Uterus (tissue), 4 donors: Measurements from ENCODE around the gene PPFIBP2. TPM values are rescaled to one million over a fixed set of nuclear protein-coding genes. Genes with fewer than 3 reads are reported as not detected.

Experiments used
- DNase-seq, 2 donors: peaks; one replicate each; pipeline ENCODE4 v3.0.0-alpha.2; 2019 to 2020
- H3K27ac ChIP-seq, 2 donors: fragments of 200-600 bp; sonication (generic); 1 replicate in 1 of 2; 2 replicates in 1 of 2; pipeline ENCODE4 v1.5.1; 2016 to 2018
- H3K27me3 ChIP-seq, 2 donors: fragments of 200-600 bp; sonication (generic); one replicate each; pipeline ENCODE4 v1.5.1; 2018 to 2019; ENCODE audit warnings: control low read depth in 1 of 2
- H3K36me3 ChIP-seq, 2 donors: fragments of 200-600 bp; sonication (generic); one replicate each; pipeline ENCODE4 v1.5.1; 2019; ENCODE audit warnings: control low read depth in 1 of 2
- H3K4me1 ChIP-seq, 2 donors: fragments of 200-600 bp; sonication (generic); one replicate each; pipeline ENCODE4 v1.5.1; 2018 to 2019; ENCODE audit warnings: control low read depth in 1 of 2
- H3K4me3 ChIP-seq, 2 donors: fragments of 200-600 bp; sonication (generic); 1 replicate in 1 of 2; 2 replicates in 1 of 2; pipeline ENCODE4 v1.5.1; 2018 to 2019; ENCODE audit warnings: mild to moderate bottlenecking in 1 of 2
- H3K9me3 ChIP-seq, 2 donors: fragments of 200-600 bp; sonication (generic); one replicate each; pipeline ENCODE4 v1.5.1; 2019; ENCODE audit warnings: control low read depth in 1 of 2
- CTCF ChIP-seq, 4 experiments: fragments of 200-600 bp in 2 of 4; fragments of 450-650 bp in 2 of 4; sonication (generic) in 2 of 4; IDR thresholded peaks; one replicate each; pipeline ENCODE4 v1.5.1; 2016 to 2019; ENCODE audit warnings: antibody characterized with exemption in 4 of 4, mild to moderate bottlenecking in 2 of 4, moderate library complexity in 1 of 4
- POLR2A ChIP-seq, 2 donors: fragments of 450-650 bp; IDR thresholded peaks; one replicate each; pipeline ENCODE4 v1.6.1; 2016; ENCODE audit warnings: antibody characterized with exemption in 2 of 2, mild to moderate bottlenecking in 1 of 2, moderate library complexity in 1 of 2
- intact Hi-C: fragments of 100-400 bp; cut with DNase I; formaldehyde crosslinking; loops from one replicate; pipeline ENCODE4 v1.15.1; 2023; ENCODE audit warnings: low total_unique reads
- total RNA-seq, 4 donors: library from RNA; depleted of rRNA in 3 of 4; stranded (reverse); fragments of >200 nt in 3 of 4; gene quantifications; one replicate each; pipeline versions ENCODE4 v1.1.0 to v1.2.4, GENCODE V29; 2014 to 2023
- donor health status: DM: yes; HTN: yes; CAD: no.

PPFIBP2 gene
- total RNA-seq, 4 donors from 2014 or later, result 2.1 to 36.2 (median 15.2) TPM

GRCh38 chr11:7578276-7578955 lies 64.6 kb downstream of the PPFIBP2 start:
- no peak for DNase-seq
- TF ChIP-seq CTCF (IDR thresholded peaks at IDR 0.05), result no peak
- Histone ChIP-seq H3K4me1 (peaks cover 0 to 24% of the 10 kb centered on the region in 2 donors), H3K27me3 (no peaks in the 10 kb centered on the region), H3K27ac (peak overlapping the region; percentile 80), H3K9me3 (no peaks in the 10 kb centered on the region), H3K4me3 (peak overlapping the region; percentile 4 to 29), H3K36me3 (no peaks in the 10 kb centered on the region)
- intact Hi-C loops, result no loop called here

- no peak for TF ChIP-seq CTCF (IDR thresholded peaks at IDR 0.05)
- no peak for TF ChIP-seq POLR2A (IDR thresholded peaks at IDR 0.05)
- Histone ChIP-seq H3K36me3 (no peaks in the 10 kb centered on the region), H3K4me1 (peaks cover 0 to 20% of the 10 kb centered on the region in 2 donors), H3K27me3 (no peaks in the 10 kb centered on the region), H3K9me3 (no peaks in the 10 kb centered on the region), H3K4me3 (no peak overlapping the region), H3K27ac (peak overlapping the region; percentile 57 to 80)
- peak in 1 of 2 donors; percentile 52 for DNase-seq
- intact Hi-C loops, result no loop called here
Measured at GRCh38 chr11:7579361-7579791, 65.6 kb downstream of the PPFIBP2 start.

GRCh38 chr11:7581021-7581590 lies 67.3 kb downstream of the PPFIBP2 start:
- intact Hi-C loops, result no loop called here
- H3K36me3 ChIP-seq, result no peaks in the 10 kb centered on the region
- TF ChIP-seq POLR2A (IDR thresholded peaks at IDR 0.05) (no peak), CTCF (IDR thresholded peaks at IDR 0.05) (no peak)
- H3K27ac ChIP-seq, result peak overlapping the region; percentile 26 to 80
- peaks cover 0 to 16% of the 10 kb centered on the region in 2 donors for H3K4me1 ChIP-seq
- no peak for DNase-seq
- no peaks in the 10 kb centered on the region for H3K9me3 ChIP-seq
- no peaks in the 10 kb centered on the region for H3K27me3 ChIP-seq
- no peak overlapping the region for H3K4me3 ChIP-seq

- no peak for TF ChIP-seq CTCF (IDR thresholded peaks at IDR 0.05)
- no peak for TF ChIP-seq POLR2A (IDR thresholded peaks at IDR 0.05)
- DNase-seq, result no peak
- no peaks in the 10 kb centered on the region for H3K9me3 ChIP-seq
- no peaks in the 10 kb centered on the region for H3K27me3 ChIP-seq
- H3K36me3 ChIP-seq, result no peaks in the 10 kb centered on the region
- peak overlapping the region in 1 of 2 donors; percentile 52 for H3K27ac ChIP-seq
- intact Hi-C loops, result no loop called here
- peaks cover 0 to 9% of the 10 kb centered on the region in 2 donors for H3K4me1 ChIP-seq
- H3K4me3 ChIP-seq, result no peak overlapping the region
Measured at GRCh38 chr11:7582338-7582985, 68.7 kb downstream of the PPFIBP2 start.

- Histone ChIP-seq H3K4me1 (peaks cover 0 to 4% of the 10 kb centered on the region in 2 donors), H3K36me3 (no peaks in the 10 kb centered on the region), H3K4me3 (no peak overlapping the region), H3K9me3 (no peaks in the 10 kb centered on the region), H3K27ac (peak overlapping the region in 1 of 2 donors; percentile 37), H3K27me3 (no peaks in the 10 kb centered on the region)
- DNase-seq, result no peak
- TF ChIP-seq CTCF (IDR thresholded peaks at IDR 0.05) (no peak), POLR2A (IDR thresholded peaks at IDR 0.05) (no peak)
- intact Hi-C loops, result no loop called here
Measured at GRCh38 chr11:7583248-7583647, 69.4 kb downstream of the PPFIBP2 start.
